Gastroesophageal sphincter (tissue), 4 donors: ENCODE data around the gene FRMPD2. TPM values are rescaled to one million over a fixed set of nuclear protein-coding genes. Genes with fewer than 3 reads are reported as not detected.
"Not testable (repeated sequence)": the region's sequence is repeated elsewhere in the genome, so short reads cannot be mapped to it uniquely, and the experiment has no call there.

ENCODE experiments used
- ATAC-seq: fragments of 150-250 bp; one replicate; pipeline ENCODE4 v1.9.1; 2016; ENCODE audit warnings: mild to moderate bottlenecking, moderate library complexity
- H3K27ac ChIP-seq, 4 donors: fragments of 200-600 bp; sonication (generic) in 3 of 4; 1 replicate in 3 of 4; 2 replicates in 1 of 4; pipeline ENCODE4 v1.5.1; 2016 to 2019
- H3K27me3 ChIP-seq: fragments of 200-600 bp; sonication (generic); one replicate; pipeline ENCODE4 v1.5.1; 2019
- H3K36me3 ChIP-seq, 2 donors: fragments of 200-600 bp; sonication (generic); one replicate each; pipeline ENCODE4 v1.5.1; 2019; ENCODE audit warnings: control low read depth in 1 of 2
- H3K4me1 ChIP-seq, 3 donors: fragments of 200-600 bp; sonication (generic); 1 replicate in 2 of 3; 2 replicates in 1 of 3; pipeline ENCODE4 v1.5.1; 2016 to 2019; ENCODE audit warnings: control low read depth in 2 of 3
- H3K4me3 ChIP-seq, 2 donors: fragments of 200-600 bp; sonication (generic); one replicate each; pipeline ENCODE4 v1.5.1; 2019; ENCODE audit warnings: mild to moderate bottlenecking in 1 of 2, moderate library complexity in 1 of 2
- H3K9me3 ChIP-seq, 3 donors: fragments of 200-600 bp; sonication (generic); one replicate each; pipeline ENCODE4 v1.5.1; 2017 to 2019; ENCODE audit warnings: control low read depth in 2 of 3
- CTCF ChIP-seq, 4 experiments: fragments of 200-600 bp in 2 of 4; fragments of 450-650 bp in 2 of 4; sonication (generic) in 1 of 4; IDR thresholded peaks; one replicate each; pipeline ENCODE4 v1.5.1; 2017 to 2019; ENCODE audit warnings: antibody characterized with exemption in 4 of 4, mild to moderate bottlenecking in 2 of 4, moderate library complexity in 2 of 4
- EP300 ChIP-seq: sonication (generic); formaldehyde crosslinking; IDR thresholded peaks from one replicate; pipeline ENCODE4 v1.6.1; 2017; ENCODE audit warnings: antibody characterized with exemption, mild to moderate bottlenecking
- POLR2A ChIP-seq, 2 donors: fragments of 450-650 bp; IDR thresholded peaks; one replicate each; pipeline ENCODE4 v1.6.1; 2017; ENCODE audit warnings: antibody characterized with exemption in 2 of 2, mild to moderate bottlenecking in 2 of 2, moderate library complexity in 1 of 2
- POLR2AphosphoS5 ChIP-seq: sonication (generic); formaldehyde crosslinking; IDR thresholded peaks from one replicate; pipeline ENCODE4 v1.6.1; 2017; ENCODE audit warnings: antibody characterized with exemption
- WGBS, 2 donors: methylation state at CpG; one replicate each; pipeline ENCODE4 v1.1.5; 2018; ENCODE audit warnings: low coverage in 1 of 2; 5-methylcytosine and 5-hydroxymethylcytosine counted together
- total RNA-seq, 4 donors: library from RNA; depleted of rRNA; stranded (reverse); fragments of >200 nt; gene quantifications; one replicate each; pipeline ENCODE4 v1.1.0, GENCODE V29; 2016

FRMPD2 gene
- total RNA-seq, 4 donors from 2014 or later: 0.19 TPM; not detected in 3

GRCh38 chr10:48247680-48248079, 26.8 kb downstream of the FRMPD2 start:
- H3K27me3 ChIP-seq: peaks cover 2% of the 10 kb centered on the region
- no peak for ATAC-seq
- WGBS, 2 donors: 67 to 71% methylated on average over 1 of the region's 2 CpGs
- TF ChIP-seq EP300: no peak
- TF ChIP-seq POLR2AphosphoS5: no peak
- TF ChIP-seq POLR2A (IDR thresholded peaks at IDR 0.05): no peak
- TF ChIP-seq CTCF (IDR thresholded peaks at IDR 0.05): no peak
- no peaks in the 10 kb centered on the region for H3K4me1 ChIP-seq
- no peaks in the 10 kb centered on the region for H3K9me3 ChIP-seq
- H3K27ac ChIP-seq: no peak overlapping the region
- no peak overlapping the region for H3K4me3 ChIP-seq
- no peaks in the 10 kb centered on the region for H3K36me3 ChIP-seq

GRCh38 chr10:48246501-48246900, 28.0 kb downstream of the FRMPD2 start:
- 57% methylated on average over 1 of the region's 1 CpG; no CpG with 5 or more reads in 1 of the 2 donors for WGBS, 2 donors
- Histone ChIP-seq H3K36me3 (no peaks in the 10 kb centered on the region), H3K27me3 (peaks cover 6% of the 10 kb centered on the region), H3K4me3 (no peak overlapping the region), H3K4me1 (no peaks in the 10 kb centered on the region), H3K27ac (no peak overlapping the region), H3K9me3 (no peaks in the 10 kb centered on the region)
- TF ChIP-seq POLR2AphosphoS5 (no peak), CTCF (IDR thresholded peaks at IDR 0.05) (no peak), POLR2A (IDR thresholded peaks at IDR 0.05) (no peak), EP300 (no peak)
- ATAC-seq: no peak

GRCh38 chr10:48245977-48246376, 28.5 kb downstream of the FRMPD2 start:
- H3K9me3 ChIP-seq: no peaks in the 10 kb centered on the region
- no peak for ATAC-seq
- TF ChIP-seq EP300: no peak
- TF ChIP-seq CTCF (IDR thresholded peaks at IDR 0.05): no peak
- no peak for TF ChIP-seq POLR2AphosphoS5
- no peak for TF ChIP-seq POLR2A (IDR thresholded peaks at IDR 0.05)
- peaks cover 6% of the 10 kb centered on the region for H3K27me3 ChIP-seq
- no peak overlapping the region for H3K4me3 ChIP-seq
- WGBS, 2 donors: 67 to 100% methylated on average over 1 of the region's 3 CpGs
- no peaks in the 10 kb centered on the region for H3K36me3 ChIP-seq
- no peak overlapping the region for H3K27ac ChIP-seq
- no peaks in the 10 kb centered on the region for H3K4me1 ChIP-seq

GRCh38 chr10:48243921-48244320, 30.6 kb downstream of the FRMPD2 start:
- not testable (repeated sequence) for ATAC-seq, H3K36me3 ChIP-seq, H3K4me1 ChIP-seq, H3K9me3 ChIP-seq, H3K27me3 ChIP-seq, H3K4me3 ChIP-seq, H3K27ac ChIP-seq
- WGBS, 2 donors: 73 to 74% methylated on average over 2 to 3 of the region's 5 CpGs

- Histone ChIP-seq H3K9me3 (no peaks in the 10 kb centered on the region), H3K27me3 (peaks cover 6% of the 10 kb centered on the region), H3K27ac (no peak overlapping the region), H3K4me3 (no peak overlapping the region), H3K36me3 (no peaks in the 10 kb centered on the region), H3K4me1 (no peaks in the 10 kb centered on the region)
- TF ChIP-seq POLR2A (IDR thresholded peaks at IDR 0.05): no peak
- no peak for TF ChIP-seq EP300
- WGBS, 2 donors: 18 to 26% methylated on average over 5 to 7 of the region's 7 CpGs
- ATAC-seq: no peak
These were observed 31.0 kb downstream of the FRMPD2 start for GRCh38 chr10:48243487-48243886.

GRCh38 chr10:48242171-48242904, 32.2 kb downstream of the FRMPD2 start:
- Histone ChIP-seq H3K36me3 (no peaks in the 10 kb centered on the region), H3K4me3 (no peak overlapping the region), H3K27me3 (peaks cover 6% of the 10 kb centered on the region), H3K9me3 (no peaks in the 10 kb centered on the region), H3K27ac (no peak overlapping the region), H3K4me1 (no peaks in the 10 kb centered on the region)
- 79 to 82% methylated on average over 3 to 8 of the region's 15 CpGs for WGBS, 2 donors
- TF ChIP-seq POLR2A (IDR thresholded peaks at IDR 0.05) (no peak), POLR2AphosphoS5 (no peak), CTCF (IDR thresholded peaks at IDR 0.05) (no peak), EP300 (no peak)
- no peak for ATAC-seq
